SH-SY5Y (cell line): ENCODE measurements around the gene FAM162B.

ENCODE experiments used
- GATA2 ChIP-seq: IDR thresholded peaks from 2 replicates; pipeline ENCODE4 v1.6.1; 2011; ENCODE audit warnings: mild to moderate bottlenecking, low read depth, low read length
- GATA3 ChIP-seq: IDR thresholded peaks from 2 replicates; pipeline ENCODE4 v1.6.1; 2011; ENCODE audit warnings: low read depth, mild to moderate bottlenecking, low read length, moderate library complexity

- no peak for TF ChIP-seq GATA3
- no peak for TF ChIP-seq GATA2
These were observed 28.5 kb downstream of the FAM162B start for GRCh38 chr6:116737004-116737403.
